Left lung (tissue), 10 donors: ENCODE measurements around the gene ASTN2. TPM values are rescaled to one million over a fixed set of nuclear protein-coding genes. Genes with fewer than 3 reads are reported as not detected.

Experiments
- ATAC-seq: fragments of 200-7000 bp; cut with Tn5 transposase; one replicate; pipeline ENCODE4 v1.9.1; 2020; ENCODE audit warnings: moderate library complexity
- DNase-seq, 4 donors: peaks; one replicate each; pipeline ENCODE4 v3.0.0-alpha.2; 2013 to 2020
- H3K27ac ChIP-seq, 2 donors: fragments of 200-600 bp; sonication (generic) in 1 of 2; one replicate each; pipeline versions ENCODE4 v1.5.0 to v1.8.0; 2020 to 2021
- H3K27me3 ChIP-seq, 2 donors: fragments of 200-600 bp; sonication (generic) in 1 of 2; one replicate each; pipeline versions ENCODE4 v1.5.0 to v1.8.0; 2020 to 2021
- H3K36me3 ChIP-seq, 2 donors: fragments of 200-600 bp; sonication (generic) in 1 of 2; one replicate each; pipeline versions ENCODE4 v1.5.0 to v1.8.0; 2020 to 2021
- H3K4me1 ChIP-seq, 2 donors: fragments of 200-600 bp; one replicate each; pipeline ENCODE4 v1.8.0; 2021
- H3K4me3 ChIP-seq, 2 donors: fragments of 200-600 bp; sonication (generic) in 1 of 2; one replicate each; pipeline versions ENCODE4 v1.5.0 to v1.8.0; 2020 to 2021; ENCODE audit warnings: mild to moderate bottlenecking in 1 of 2
- H3K9me3 ChIP-seq, 2 donors: fragments of 200-600 bp; sonication (generic) in 1 of 2; one replicate each; pipeline versions ENCODE4 v1.5.0 to v1.8.0; 2020 to 2021
- intact Hi-C, 2 donors: fragments of 100-400 bp; cut with DNase I; formaldehyde crosslinking; loops; one replicate each; pipeline versions ENCODE4 v1.11.2 to v1.14.2; 2022
- polyA plus RNA-seq, 6 donors: library from polyadenylated mRNA; unstranded; fragments of 120-200 nt; gene quantifications; one replicate each; pipeline ENCODE4 v1.2.1, GENCODE V29; 2013; ENCODE audit not compliant: insufficient read length in 6 of 6
- total RNA-seq, 2 donors: library from RNA; stranded (reverse); fragmentation: NEBNext Ultra II Directional; extraction: Animal tissue kit (Norgen Biotek cat#: 25700); gene quantifications; one replicate each; pipeline ENCODE4 v1.2.1, GENCODE V29; 2021
- TF ChIP-seq, protein P1 (sequence below), 2 donors: fragments of 200-600 bp; sonication (generic) in 1 of 2; IDR thresholded peaks; one replicate each; pipeline versions ENCODE4 v1.5.0 to v1.8.0; 2021; ENCODE audit warnings: antibody characterized with exemption in 2 of 2
- donor health status: DM: no; HTN: yes; CAD: no.
- donor health status: DM: no; HTN: no; CAD: no.

The ASTN2 gene
- total and polyA plus RNA-seq, 8 donors = 3.1 to 5.5 (median 4.5) TPM

DNA sequence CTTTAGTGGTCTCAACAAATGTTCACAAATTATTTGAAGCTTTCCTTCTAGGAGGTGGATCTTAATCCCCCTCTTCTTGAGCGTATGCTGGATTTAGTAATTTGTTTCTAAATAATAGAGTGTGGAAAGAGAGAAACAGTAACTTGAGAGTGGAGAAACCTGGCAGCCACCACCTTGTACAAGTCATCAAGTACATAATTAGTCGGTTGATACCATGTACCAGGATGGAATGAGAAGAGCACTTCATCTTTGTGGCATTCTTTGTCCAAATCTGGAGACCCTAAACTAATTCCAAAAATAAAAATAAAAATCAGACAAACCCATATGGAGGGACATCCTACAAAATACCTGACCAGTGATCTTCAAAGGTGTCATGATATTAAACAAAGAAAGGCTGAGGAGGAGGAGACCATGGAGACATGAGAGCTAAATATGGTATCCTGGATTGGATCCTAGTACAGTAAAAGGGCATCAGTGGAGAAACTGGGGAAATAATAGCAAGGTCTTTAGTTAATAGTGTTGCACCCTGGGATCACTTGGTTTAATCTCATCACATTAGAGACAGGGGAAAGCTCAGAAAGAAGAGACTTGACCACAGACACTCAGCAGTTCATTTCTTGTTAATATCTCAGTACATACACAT is 147.9 kb downstream of the ASTN2 start:
- no peak for ATAC-seq
- TF ChIP-seq, protein P1, sequence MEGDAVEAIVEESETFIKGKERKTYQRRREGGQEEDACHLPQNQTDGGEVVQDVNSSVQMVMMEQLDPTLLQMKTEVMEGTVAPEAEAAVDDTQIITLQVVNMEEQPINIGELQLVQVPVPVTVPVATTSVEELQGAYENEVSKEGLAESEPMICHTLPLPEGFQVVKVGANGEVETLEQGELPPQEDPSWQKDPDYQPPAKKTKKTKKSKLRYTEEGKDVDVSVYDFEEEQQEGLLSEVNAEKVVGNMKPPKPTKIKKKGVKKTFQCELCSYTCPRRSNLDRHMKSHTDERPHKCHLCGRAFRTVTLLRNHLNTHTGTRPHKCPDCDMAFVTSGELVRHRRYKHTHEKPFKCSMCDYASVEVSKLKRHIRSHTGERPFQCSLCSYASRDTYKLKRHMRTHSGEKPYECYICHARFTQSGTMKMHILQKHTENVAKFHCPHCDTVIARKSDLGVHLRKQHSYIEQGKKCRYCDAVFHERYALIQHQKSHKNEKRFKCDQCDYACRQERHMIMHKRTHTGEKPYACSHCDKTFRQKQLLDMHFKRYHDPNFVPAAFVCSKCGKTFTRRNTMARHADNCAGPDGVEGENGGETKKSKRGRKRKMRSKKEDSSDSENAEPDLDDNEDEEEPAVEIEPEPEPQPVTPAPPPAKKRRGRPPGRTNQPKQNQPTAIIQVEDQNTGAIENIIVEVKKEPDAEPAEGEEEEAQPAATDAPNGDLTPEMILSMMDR (IDR thresholded peaks at IDR 0.05) = no peak
- H3K36me3 ChIP-seq = no peaks in the 10 kb centered on the region
- no peaks in the 10 kb centered on the region for H3K27me3 ChIP-seq
- no peak for DNase-seq
- no peak overlapping the region for H3K4me3 ChIP-seq
- H3K4me1 ChIP-seq = no peaks in the 10 kb centered on the region
- no peak overlapping the region for H3K27ac ChIP-seq
- H3K9me3 ChIP-seq = no peaks in the 10 kb centered on the region
- intact Hi-C loops = no loop called here

DNA sequence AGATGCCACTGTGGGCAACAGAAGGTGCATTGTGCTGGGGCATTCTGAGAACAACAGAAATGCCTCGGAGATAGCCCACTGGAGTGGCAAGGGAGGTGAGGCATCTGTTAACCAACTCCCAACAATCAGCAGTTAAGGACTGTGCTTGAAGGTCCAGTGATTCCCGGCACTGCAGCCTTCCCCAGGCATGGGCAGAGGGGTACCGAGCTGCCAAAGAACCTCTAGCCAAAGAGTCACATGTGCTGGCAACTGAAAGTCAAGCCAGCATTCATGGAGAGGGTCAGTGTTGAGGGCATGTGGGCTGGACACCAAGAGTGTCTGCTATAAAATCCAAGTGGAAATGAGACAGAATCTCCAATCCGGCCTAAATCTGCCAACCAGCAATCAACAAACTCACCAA is 149.6 kb downstream of the ASTN2 start:
- DNase-seq = no peak
- Histone ChIP-seq H3K9me3 (no peaks in the 10 kb centered on the region), H3K27me3 (no peaks in the 10 kb centered on the region), H3K36me3 (no peaks in the 10 kb centered on the region), H3K27ac (no peak overlapping the region), H3K4me3 (no peak overlapping the region), H3K4me1 (no peaks in the 10 kb centered on the region)
- TF ChIP-seq, protein P1 (IDR thresholded peaks at IDR 0.05) = no peak
- ATAC-seq = no peak
- intact Hi-C loops = no loop called here

DNA sequence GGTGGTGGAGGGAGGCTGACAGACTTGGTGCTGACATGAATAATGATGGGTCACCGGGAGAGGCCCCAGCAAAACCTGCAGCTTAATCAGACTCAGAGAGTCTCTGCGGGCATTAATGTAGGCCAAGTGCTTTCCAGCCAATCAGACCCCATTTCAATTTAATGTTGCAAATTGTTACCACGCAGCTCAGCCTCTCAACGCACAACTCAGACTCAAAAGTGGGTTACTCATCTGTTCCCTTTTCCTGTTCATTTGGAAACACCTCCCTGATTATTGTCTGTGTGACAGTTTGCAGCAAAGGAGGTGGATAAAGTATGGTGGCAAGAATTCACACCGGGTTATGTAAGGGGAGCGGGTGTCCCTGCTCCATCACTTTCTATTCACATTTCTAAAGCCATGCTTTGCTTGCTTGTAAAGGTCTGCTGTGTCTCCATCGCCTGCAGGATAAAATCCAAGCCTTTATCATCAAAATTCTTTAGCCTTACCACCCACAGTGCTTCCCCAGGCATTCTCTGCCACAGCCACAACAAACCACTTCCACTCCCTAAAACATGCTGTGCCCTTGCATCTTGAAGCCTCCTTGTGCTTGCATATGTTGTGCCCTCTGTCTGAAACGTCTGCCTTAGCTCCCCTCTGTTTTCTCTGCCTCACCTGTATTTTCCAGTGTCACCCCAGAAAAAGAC is 156.5 kb downstream of the ASTN2 start:
- TF ChIP-seq, protein P1 (IDR thresholded peaks at IDR 0.05) = no peak
- Histone ChIP-seq H3K4me3 (no peak overlapping the region), H3K4me1 (no peaks in the 10 kb centered on the region), H3K27me3 (no peaks in the 10 kb centered on the region), H3K36me3 (no peaks in the 10 kb centered on the region), H3K27ac (no peak overlapping the region), H3K9me3 (no peaks in the 10 kb centered on the region)
- DNase-seq = no peak
- intact Hi-C loops = no loop called here
- ATAC-seq = no peak

- no peak for ATAC-seq
- no peak overlapping the region for H3K4me3 ChIP-seq
- DNase-seq = no peak
- intact Hi-C loops = no loop called here
- H3K27me3 ChIP-seq = no peaks in the 10 kb centered on the region
- TF ChIP-seq, protein P1 (IDR thresholded peaks at IDR 0.05) = no peak
- no peaks in the 10 kb centered on the region for H3K36me3 ChIP-seq
- no peak overlapping the region for H3K27ac ChIP-seq
- no peaks in the 10 kb centered on the region for H3K9me3 ChIP-seq
- no peaks in the 10 kb centered on the region for H3K4me1 ChIP-seq
These were observed 161.6 kb downstream of the ASTN2 start for GRCh38 chr9:117253261-117253660.

- TF ChIP-seq, protein P1 (IDR thresholded peaks at IDR 0.05) = no peak
- Histone ChIP-seq H3K9me3 (no peaks in the 10 kb centered on the region), H3K27ac (no peak overlapping the region), H3K36me3 (no peaks in the 10 kb centered on the region), H3K27me3 (no peaks in the 10 kb centered on the region), H3K4me3 (no peak overlapping the region), H3K4me1 (no peaks in the 10 kb centered on the region)
- intact Hi-C loops = no loop called here
- ATAC-seq = no peak
- DNase-seq = no peak
These were observed 164.1 kb downstream of the ASTN2 start for GRCh38 chr9:117250610-117251215.
